ENCODE data around the gene PTPRD.

PTPRD gene

DNA sequence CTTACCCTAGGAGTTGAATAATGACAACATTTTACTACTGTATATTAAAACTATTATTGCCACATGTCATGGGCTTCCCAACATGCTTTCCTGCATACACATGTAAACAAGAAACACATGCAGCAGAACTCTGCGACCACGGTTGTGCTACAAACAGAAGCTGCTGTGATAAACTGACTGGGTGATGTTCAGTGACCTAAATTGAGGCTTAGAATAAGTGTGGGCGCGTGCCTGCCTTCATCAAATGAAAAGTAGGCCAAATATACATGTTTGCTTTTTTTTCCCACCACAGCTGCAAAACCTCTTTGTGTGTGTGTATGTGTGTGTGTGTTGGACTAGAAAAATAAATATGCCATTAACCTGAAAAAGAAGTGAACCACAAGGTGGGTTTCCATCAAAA is 1202.1 kb downstream of the PTPRD start:
- H3K36me3 ChIP-seq (ENCODE audit: control insufficient read depth, insufficient read depth, low read length): no peaks in the 10 kb centered on the region
- no peak overlapping the region for H3K9ac ChIP-seq (ENCODE audit: low read depth, low read length)
- H3K27me3 ChIP-seq (ENCODE audit: control insufficient read depth, insufficient read depth, low read length): no peaks in the 10 kb centered on the region
- H3K4me1 ChIP-seq (ENCODE audit: control insufficient read depth, insufficient read depth, low read length): no peaks in the 10 kb centered on the region
- no peak overlapping the region for H3K4me3 ChIP-seq (ENCODE audit: low read depth, low read length)
- H3K9me3 ChIP-seq (ENCODE audit: control insufficient read depth, insufficient read depth, low read length): no peaks in the 10 kb centered on the region

DNA sequence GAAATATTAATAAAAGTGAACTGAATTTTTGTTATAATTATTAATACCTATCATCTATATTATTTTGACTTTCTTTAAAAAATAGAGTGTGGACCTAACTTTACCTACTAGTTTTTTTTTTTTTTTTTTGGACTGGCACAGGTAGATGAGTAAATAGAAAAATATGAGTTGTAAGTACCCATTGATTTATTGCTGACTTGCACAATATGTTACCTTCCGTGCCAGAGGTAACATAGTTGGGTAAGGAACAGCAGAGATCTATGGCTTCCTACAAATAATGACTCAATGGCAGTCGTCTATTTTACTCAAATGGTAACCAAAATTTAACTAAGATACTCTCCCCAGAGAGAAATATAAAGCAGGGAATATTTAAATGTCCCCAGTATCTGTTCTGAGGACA is 1212.8 kb downstream of the PTPRD start:
- Histone ChIP-seq H3K9me3 (ENCODE audit: control insufficient read depth, insufficient read depth, low read length) (no peaks in the 10 kb centered on the region), H3K4me3 (ENCODE audit: low read depth, low read length) (no peak overlapping the region), H3K9ac (ENCODE audit: low read depth, low read length) (no peak overlapping the region), H3K4me1 (ENCODE audit: control insufficient read depth, insufficient read depth, low read length) (no peaks in the 10 kb centered on the region), H3K36me3 (ENCODE audit: control insufficient read depth, insufficient read depth, low read length) (no peaks in the 10 kb centered on the region), H3K27me3 (ENCODE audit: control insufficient read depth, insufficient read depth, low read length) (no peaks in the 10 kb centered on the region)

DNA sequence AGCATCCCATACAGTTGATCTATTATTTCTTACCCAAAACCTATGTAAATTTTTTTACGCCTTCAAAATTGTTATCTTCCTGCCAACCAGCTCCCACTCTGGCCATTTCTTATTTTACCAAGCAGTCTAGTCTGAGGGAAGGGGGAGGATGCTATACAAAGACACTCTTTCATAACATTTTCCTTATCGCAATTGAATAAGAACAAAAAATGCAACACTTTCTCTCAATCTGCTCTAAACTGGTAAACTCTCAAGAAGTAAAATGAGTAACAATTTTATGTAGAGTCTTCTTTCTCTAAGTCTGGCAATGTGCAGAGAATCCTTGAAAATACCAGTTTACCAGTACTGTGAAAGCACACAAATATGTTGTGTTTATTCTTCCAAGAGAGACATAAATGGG is 1216.3 kb downstream of the PTPRD start:
- H3K9ac ChIP-seq (ENCODE audit: low read depth, low read length): no peak overlapping the region
- H3K4me1 ChIP-seq (ENCODE audit: control insufficient read depth, insufficient read depth, low read length): no peaks in the 10 kb centered on the region
- H3K4me3 ChIP-seq (ENCODE audit: low read depth, low read length): no peak overlapping the region
- H3K9me3 ChIP-seq (ENCODE audit: control insufficient read depth, insufficient read depth, low read length): no peaks in the 10 kb centered on the region
- H3K27me3 ChIP-seq (ENCODE audit: control insufficient read depth, insufficient read depth, low read length): no peaks in the 10 kb centered on the region
- H3K36me3 ChIP-seq (ENCODE audit: control insufficient read depth, insufficient read depth, low read length): no peaks in the 10 kb centered on the region

DNA sequence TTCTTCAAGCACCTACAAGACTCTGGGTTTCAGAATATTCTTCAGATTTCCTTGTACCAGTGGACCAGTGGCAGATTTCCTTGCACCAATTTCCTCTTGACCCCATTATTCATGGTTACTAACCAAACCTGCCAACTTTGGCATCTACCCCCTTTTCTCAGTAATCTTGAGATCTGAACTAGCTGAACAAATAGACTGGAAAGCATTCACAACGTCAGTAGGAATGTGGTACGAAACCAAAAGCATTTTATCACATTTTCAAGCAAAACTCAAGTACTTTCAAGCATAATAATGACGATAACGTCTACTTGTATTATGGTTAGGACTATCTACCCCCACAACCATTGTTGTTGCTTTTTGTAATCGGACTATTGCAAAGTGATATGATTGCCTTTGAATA is 1217.3 kb downstream of the PTPRD start:
- no peak overlapping the region for H3K9ac ChIP-seq (ENCODE audit: low read depth, low read length)
- H3K9me3 ChIP-seq (ENCODE audit: control insufficient read depth, insufficient read depth, low read length): no peaks in the 10 kb centered on the region
- no peak overlapping the region for H3K4me3 ChIP-seq (ENCODE audit: low read depth, low read length)
- H3K27me3 ChIP-seq (ENCODE audit: control insufficient read depth, insufficient read depth, low read length): no peaks in the 10 kb centered on the region
- no peaks in the 10 kb centered on the region for H3K36me3 ChIP-seq (ENCODE audit: control insufficient read depth, insufficient read depth, low read length)
- H3K4me1 ChIP-seq (ENCODE audit: control insufficient read depth, insufficient read depth, low read length): no peaks in the 10 kb centered on the region

DNA sequence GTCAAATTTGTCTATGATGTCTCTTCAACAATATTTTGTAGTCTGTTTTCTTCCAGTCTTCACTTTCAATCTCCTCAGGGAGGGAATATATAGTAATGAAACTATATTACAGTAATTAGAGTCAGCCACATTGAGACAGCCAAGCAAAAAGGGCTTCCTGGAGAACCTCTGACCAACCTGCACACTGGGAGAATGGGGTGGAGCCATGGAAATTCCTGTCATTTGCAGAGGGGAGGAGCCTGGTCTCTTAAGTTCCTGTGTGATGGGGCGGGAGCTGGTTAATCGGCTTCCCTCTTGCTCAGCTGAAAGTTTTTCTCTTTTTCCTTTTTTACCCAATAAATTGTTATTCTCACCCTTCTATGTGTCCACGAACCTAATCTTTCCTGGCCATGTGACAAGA is 1220.0 kb downstream of the PTPRD start:
- no peaks in the 10 kb centered on the region for H3K9me3 ChIP-seq (ENCODE audit: control insufficient read depth, insufficient read depth, low read length)
- no peak overlapping the region for H3K9ac ChIP-seq (ENCODE audit: low read depth, low read length)
- no peaks in the 10 kb centered on the region for H3K4me1 ChIP-seq (ENCODE audit: control insufficient read depth, insufficient read depth, low read length)
- no peaks in the 10 kb centered on the region for H3K27me3 ChIP-seq (ENCODE audit: control insufficient read depth, insufficient read depth, low read length)
- H3K36me3 ChIP-seq (ENCODE audit: control insufficient read depth, insufficient read depth, low read length): no peaks in the 10 kb centered on the region
- no peak overlapping the region for H3K4me3 ChIP-seq (ENCODE audit: low read depth, low read length)

DNA sequence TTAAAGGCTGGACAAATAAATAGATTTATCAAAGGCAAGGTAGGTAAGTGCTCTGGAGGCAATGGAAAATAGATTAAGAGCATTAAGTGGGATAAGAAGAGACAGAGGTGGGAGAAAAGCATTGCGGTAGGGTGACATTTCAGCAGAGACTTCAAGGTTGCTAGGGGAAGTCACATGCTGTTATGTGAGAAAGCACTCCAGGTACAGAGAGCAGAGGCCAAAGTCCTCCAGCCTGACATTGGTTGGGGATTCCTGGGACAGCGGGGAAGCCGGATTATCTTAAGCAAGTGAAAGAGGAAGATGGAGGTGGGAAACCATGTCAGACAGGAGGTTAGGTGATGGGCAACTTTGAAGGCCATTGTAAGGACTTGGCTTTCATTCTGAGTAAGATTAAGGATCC is 1222.9 kb downstream of the PTPRD start:
- H3K27me3 ChIP-seq (ENCODE audit: control insufficient read depth, insufficient read depth, low read length): no peaks in the 10 kb centered on the region
- H3K9ac ChIP-seq (ENCODE audit: low read depth, low read length): no peak overlapping the region
- no peaks in the 10 kb centered on the region for H3K4me1 ChIP-seq (ENCODE audit: control insufficient read depth, insufficient read depth, low read length)
- no peaks in the 10 kb centered on the region for H3K9me3 ChIP-seq (ENCODE audit: control insufficient read depth, insufficient read depth, low read length)
- no peak overlapping the region for H3K4me3 ChIP-seq (ENCODE audit: low read depth, low read length)
- H3K36me3 ChIP-seq (ENCODE audit: control insufficient read depth, insufficient read depth, low read length): no peaks in the 10 kb centered on the region

DNA sequence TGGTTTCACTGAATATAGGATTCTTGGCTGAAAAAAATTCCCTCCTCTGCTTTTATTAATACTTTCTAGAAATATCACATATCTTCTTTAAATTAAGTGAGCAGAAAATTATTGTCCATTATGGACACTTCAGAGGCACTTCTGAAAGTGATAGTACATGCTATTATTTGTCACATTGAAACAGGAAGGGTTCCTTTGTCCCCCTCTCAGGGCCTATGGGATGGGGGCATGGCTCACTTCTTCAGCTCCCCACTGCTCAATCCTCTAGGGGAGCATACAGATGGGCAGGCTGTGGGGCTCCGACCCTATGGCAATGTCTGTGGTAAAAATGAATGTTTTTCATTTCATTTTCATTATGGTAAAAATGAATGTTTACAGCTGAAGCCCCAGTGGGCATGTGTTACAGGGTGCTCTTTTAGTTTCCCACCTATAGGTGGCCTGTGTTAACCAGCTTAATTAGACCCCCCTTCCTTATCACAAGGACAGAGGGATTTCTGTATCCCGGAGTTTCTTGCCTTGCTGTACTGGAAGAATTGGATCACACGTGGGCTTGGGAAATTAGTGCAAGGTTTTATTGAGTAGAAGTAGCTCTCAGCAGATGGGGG is 1225.2 kb downstream of the PTPRD start:
- no peaks in the 10 kb centered on the region for H3K36me3 ChIP-seq (ENCODE audit: control insufficient read depth, insufficient read depth, low read length)
- H3K4me3 ChIP-seq (ENCODE audit: low read depth, low read length): no peak overlapping the region
- H3K9me3 ChIP-seq (ENCODE audit: control insufficient read depth, insufficient read depth, low read length): no peaks in the 10 kb centered on the region
- H3K9ac ChIP-seq (ENCODE audit: low read depth, low read length): no peak overlapping the region
- H3K4me1 ChIP-seq (ENCODE audit: control insufficient read depth, insufficient read depth, low read length): no peaks in the 10 kb centered on the region
- no peaks in the 10 kb centered on the region for H3K27me3 ChIP-seq (ENCODE audit: control insufficient read depth, insufficient read depth, low read length)

DNA sequence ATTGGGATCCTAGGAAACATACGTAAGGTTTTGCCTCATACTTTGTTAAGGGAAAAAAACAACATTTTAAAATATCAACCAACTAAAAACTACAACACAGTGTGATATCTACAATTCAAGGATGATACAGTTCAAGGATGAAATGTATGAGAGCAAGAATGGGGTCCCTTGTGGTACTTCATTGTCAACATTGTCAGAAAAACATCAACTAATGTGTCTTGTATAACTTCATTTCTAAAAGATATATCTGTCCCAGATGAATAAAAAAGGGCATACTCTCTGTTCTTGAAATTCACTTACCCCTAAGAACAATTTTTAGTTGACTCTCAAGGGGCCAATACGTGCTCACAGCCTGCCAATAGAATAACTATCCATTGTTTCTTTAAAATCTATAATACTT is 1250.5 kb downstream of the PTPRD start:
- Histone ChIP-seq H3K4me3 (ENCODE audit: low read depth, low read length) (no peak overlapping the region), H3K36me3 (ENCODE audit: control insufficient read depth, insufficient read depth, low read length) (no peaks in the 10 kb centered on the region), H3K27me3 (ENCODE audit: control insufficient read depth, insufficient read depth, low read length) (no peaks in the 10 kb centered on the region), H3K4me1 (ENCODE audit: control insufficient read depth, insufficient read depth, low read length) (no peaks in the 10 kb centered on the region), H3K9ac (ENCODE audit: low read depth, low read length) (no peak overlapping the region), H3K9me3 (ENCODE audit: control insufficient read depth, insufficient read depth, low read length) (no peaks in the 10 kb centered on the region)

DNA sequence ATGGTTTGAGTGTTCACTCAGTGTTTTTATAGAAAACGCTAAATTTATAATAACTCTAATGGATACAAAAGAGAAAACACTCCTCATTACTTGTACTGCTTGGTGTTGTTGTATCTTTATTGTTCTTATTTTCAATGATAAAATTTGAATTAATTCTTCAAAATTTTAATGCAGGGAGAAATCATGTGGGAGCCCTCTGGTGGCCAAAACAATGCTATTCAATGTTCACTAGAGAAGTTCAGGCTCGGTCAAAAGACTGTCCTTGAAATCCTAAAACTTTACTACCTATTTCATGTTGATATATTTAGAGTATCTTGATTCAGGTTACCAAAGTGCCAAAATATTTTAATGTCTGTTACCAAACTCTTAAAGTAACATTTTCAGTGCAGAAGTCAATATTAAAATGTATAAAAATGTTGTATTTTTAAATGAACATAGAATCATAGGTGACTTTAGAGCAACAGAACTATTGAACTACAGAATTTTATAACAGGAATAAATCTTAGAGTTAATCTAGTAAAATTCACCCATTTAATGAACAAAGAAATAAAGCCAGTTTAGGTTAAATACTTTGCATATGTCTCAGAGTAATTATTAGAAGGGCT is 1259.8 kb downstream of the PTPRD start:
- Histone ChIP-seq H3K4me1 (ENCODE audit: control insufficient read depth, insufficient read depth, low read length) (no peaks in the 10 kb centered on the region), H3K9me3 (ENCODE audit: control insufficient read depth, insufficient read depth, low read length) (no peaks in the 10 kb centered on the region), H3K36me3 (ENCODE audit: control insufficient read depth, insufficient read depth, low read length) (no peaks in the 10 kb centered on the region), H3K9ac (ENCODE audit: low read depth, low read length) (no peak overlapping the region), H3K27me3 (ENCODE audit: control insufficient read depth, insufficient read depth, low read length) (no peaks in the 10 kb centered on the region), H3K4me3 (ENCODE audit: low read depth, low read length) (no peak overlapping the region)

DNA sequence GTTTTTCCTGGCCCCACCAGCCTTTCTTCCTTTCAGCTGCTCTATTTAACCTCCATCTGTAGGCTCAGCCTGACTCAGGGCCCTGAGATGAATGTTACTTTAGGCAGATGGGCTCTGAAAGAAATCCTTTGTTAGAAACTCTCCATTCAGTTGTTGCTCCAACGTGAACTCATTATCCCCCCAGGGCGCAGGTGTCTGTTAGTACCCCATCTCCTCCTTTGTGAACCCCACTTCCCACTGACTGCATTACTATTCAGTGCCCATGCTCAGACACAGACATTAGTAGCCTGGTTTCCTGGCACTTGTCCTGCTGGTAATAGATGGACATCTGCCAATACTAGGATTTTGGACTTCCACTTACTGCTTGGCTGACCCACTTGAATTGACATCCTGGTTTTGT is 1271.6 kb downstream of the PTPRD start:
- Histone ChIP-seq H3K9ac (ENCODE audit: low read depth, low read length) (no peak overlapping the region), H3K4me3 (ENCODE audit: low read depth, low read length) (no peak overlapping the region), H3K4me1 (ENCODE audit: control insufficient read depth, insufficient read depth, low read length) (no peaks in the 10 kb centered on the region), H3K9me3 (ENCODE audit: control insufficient read depth, insufficient read depth, low read length) (no peaks in the 10 kb centered on the region), H3K27me3 (ENCODE audit: control insufficient read depth, insufficient read depth, low read length) (no peaks in the 10 kb centered on the region), H3K36me3 (ENCODE audit: control insufficient read depth, insufficient read depth, low read length) (no peaks in the 10 kb centered on the region)

DNA sequence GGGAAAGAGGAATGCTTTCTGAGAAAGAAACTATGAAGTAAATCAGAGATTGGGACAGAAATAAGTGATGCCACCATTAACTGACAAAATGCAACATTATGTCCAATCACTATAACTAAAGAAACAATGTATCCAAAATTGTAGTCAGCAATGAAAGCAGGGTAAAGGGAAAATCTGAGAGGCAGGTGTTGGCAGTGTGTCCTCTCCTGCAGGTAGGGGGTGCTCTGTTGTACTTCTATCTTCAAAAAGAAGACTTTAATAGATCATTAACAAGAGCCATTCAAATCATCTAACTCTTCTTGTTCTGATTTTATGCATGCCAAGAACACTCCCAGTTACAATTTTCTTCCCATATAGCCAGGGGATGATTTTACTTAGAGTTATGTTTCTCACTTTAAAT is 1275.7 kb downstream of the PTPRD start:
- no peaks in the 10 kb centered on the region for H3K27me3 ChIP-seq (ENCODE audit: control insufficient read depth, insufficient read depth, low read length)
- H3K4me3 ChIP-seq (ENCODE audit: low read depth, low read length): no peak overlapping the region

DNA sequence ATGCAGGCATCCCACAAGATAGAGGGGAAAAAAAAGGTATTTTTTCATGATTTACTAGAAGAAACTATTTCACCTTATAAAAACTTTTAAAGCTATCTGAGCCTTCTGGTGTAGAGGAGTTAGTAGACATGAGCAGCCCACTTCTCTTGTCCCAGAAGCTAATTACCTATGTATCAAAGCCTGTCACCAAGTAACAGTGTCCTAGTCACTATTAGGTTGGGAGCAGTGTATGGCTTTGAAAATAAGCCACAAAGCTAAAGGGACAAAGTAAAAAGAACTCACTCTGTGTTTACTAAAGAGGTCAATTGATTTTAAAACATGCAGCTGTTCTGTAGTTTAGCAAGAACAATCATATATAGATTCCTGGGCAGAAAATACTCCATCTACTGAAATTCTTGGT is 1286.1 kb downstream of the PTPRD start:
- no peaks in the 10 kb centered on the region for H3K27me3 ChIP-seq (ENCODE audit: control insufficient read depth, insufficient read depth, low read length)
- H3K9me3 ChIP-seq (ENCODE audit: control insufficient read depth, insufficient read depth, low read length): no peaks in the 10 kb centered on the region
- no peak overlapping the region for H3K4me3 ChIP-seq (ENCODE audit: low read depth, low read length)
- no peak overlapping the region for H3K9ac ChIP-seq (ENCODE audit: low read depth, low read length)
- H3K36me3 ChIP-seq (ENCODE audit: control insufficient read depth, insufficient read depth, low read length): no peaks in the 10 kb centered on the region
- no peaks in the 10 kb centered on the region for H3K4me1 ChIP-seq (ENCODE audit: control insufficient read depth, insufficient read depth, low read length)

More for the DNA sequence above, 1275.7 kb downstream of the PTPRD start:
- H3K9me3 ChIP-seq (ENCODE audit: control insufficient read depth, insufficient read depth, low read length): no peaks in the 10 kb centered on the region
- no peaks in the 10 kb centered on the region for H3K36me3 ChIP-seq (ENCODE audit: control insufficient read depth, insufficient read depth, low read length)
- no peak overlapping the region for H3K9ac ChIP-seq (ENCODE audit: low read depth, low read length)
- no peaks in the 10 kb centered on the region for H3K4me1 ChIP-seq (ENCODE audit: control insufficient read depth, insufficient read depth, low read length)
